Activated CD8-positive, alpha-beta memory T cell treated with anti-CD3 and anti-CD28 coated beads for 24 hours (primary cell): ENCODE measurements around the gene HEATR9.

Experiments used
- DNase-seq: peaks from one replicate; pipeline ENCODE4 v3.0.0-alpha.2; 2020

The HEATR9 gene

GRCh38 chr17:35893751-35894150 lies 25.1 kb upstream of the HEATR9 start:
- DNase-seq: no peak

DNA sequence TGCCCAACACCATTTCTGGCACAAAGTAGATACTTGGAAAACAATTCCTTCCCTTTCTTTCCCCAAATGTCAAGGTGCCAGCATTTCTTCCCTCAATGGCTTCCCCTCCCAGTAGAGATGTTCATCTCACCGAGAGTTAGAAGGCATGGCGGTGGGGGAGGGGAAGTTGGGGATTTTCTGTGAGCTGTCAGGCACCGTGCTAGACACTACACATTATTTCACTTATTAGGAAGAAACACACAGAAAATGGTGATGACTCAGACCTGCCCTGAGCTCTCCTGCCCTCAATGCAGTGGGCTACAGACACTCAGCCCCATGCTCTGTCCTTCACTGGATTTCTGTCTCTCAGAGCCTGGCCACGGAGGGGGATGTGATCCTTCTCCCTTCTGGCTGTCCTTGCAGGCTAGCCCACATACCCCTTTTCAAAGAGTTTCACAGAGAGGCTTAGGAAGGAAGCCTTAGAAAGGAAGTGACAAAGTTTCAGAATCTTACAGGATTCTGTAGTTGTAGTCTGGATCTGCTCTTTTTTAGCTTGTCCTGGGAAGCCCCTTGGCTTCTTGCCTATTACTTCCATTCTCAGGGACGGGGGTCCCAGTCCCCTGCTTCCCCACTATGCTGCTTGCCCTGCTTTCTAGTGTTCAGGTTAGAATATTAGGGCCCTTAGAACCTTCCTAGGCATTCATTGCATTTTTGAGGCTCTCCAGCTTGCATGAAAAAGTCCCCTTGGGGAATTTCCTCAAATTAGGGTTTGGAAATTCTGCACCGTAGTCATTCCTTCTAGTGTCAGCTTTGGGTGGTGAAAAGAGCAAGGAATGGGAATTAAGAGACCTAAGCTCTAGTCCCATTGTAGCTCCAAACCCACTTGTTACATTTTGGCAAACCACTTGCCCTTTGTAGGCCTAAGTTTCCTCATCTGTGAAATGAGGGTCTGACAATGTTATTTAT lies 23.7 kb upstream of the HEATR9 start:
- DNase-seq: peak; percentile 85

- DNase-seq: no peak
Measured at GRCh38 chr17:35891269-35891668, 22.6 kb upstream of the HEATR9 start.

- no peak for DNase-seq
Measured at GRCh38 chr17:35890774-35891155, 22.1 kb upstream of the HEATR9 start.

- DNase-seq: no peak
Measured at GRCh38 chr17:35889818-35890773, 21.4 kb upstream of the HEATR9 start.

DNA sequence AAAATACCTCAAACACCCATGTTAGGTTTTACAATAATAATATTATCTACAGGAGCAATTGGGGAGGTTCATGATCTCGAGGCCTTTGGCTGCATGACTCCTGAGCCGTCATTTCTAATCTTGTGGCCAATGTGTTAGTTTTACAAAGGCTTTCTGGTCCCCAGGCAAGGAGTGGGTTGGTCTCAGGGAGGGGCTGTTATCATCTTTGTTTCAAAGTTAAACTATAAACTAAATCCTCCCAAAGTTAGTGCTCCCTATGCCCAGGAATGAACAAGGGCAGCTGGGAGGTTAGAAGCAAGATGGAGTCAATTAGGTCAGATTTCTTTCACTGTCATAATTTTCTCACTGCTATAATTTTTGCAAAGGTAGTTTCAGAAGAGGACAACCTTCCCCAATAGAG lies 20.6 kb upstream of the HEATR9 start:
- DNase-seq: no peak

GRCh38 chr17:35879773-35880654 lies 11.3 kb upstream of the HEATR9 start, which contains the start of gene CCL5:
TSS of gene CCL5 (minus strand) at chr17:35880360.
- peak; percentile 82 for DNase-seq

DNA sequence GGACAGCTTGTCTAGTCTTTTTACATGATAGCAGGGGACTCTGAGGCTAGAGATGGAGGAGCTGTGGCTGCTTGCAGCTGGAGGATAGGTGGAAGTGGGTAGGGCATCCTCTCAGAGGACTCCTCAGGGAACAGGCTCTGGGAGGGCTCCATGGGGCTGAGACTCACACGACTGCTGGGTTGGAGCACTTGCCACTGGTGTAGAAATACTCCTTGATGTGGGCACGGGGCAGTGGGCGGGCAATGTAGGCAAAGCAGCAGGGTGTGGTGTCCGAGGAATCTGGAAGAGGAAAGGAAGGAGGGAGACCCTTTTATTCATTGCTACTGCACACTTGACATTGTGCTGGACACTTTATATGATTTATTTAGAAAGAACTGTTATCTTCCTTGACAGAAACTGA lies 9.7 kb upstream of the HEATR9 start:
- DNase-seq: no peak

- DNase-seq: no peak
Measured at GRCh38 chr17:35877345-35878029, 8.8 kb upstream of the HEATR9 start.

DNA sequence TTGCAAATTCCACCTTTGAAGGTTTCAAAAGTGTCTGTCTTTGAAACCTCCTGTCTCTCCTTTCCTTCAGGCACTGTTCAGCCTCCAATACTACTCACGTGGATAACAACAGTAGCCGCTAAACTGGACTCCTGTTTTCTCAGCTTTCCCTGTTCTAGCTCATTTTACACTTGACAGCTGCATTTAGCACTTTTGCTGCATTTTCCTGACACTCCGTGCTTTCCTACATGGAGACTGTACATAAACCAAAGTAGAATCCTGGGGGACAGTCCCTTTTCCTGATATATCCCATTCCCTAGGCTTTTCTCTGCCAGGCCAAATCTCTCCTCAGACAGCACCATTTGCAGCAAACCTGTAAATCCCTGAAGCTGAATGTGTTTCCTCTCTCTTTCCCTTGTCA lies 7.8 kb upstream of the HEATR9 start:
- DNase-seq: no peak

GRCh38 chr17:35875800-35876139 lies 7.1 kb upstream of the HEATR9 start:
- no peak for DNase-seq

DNA sequence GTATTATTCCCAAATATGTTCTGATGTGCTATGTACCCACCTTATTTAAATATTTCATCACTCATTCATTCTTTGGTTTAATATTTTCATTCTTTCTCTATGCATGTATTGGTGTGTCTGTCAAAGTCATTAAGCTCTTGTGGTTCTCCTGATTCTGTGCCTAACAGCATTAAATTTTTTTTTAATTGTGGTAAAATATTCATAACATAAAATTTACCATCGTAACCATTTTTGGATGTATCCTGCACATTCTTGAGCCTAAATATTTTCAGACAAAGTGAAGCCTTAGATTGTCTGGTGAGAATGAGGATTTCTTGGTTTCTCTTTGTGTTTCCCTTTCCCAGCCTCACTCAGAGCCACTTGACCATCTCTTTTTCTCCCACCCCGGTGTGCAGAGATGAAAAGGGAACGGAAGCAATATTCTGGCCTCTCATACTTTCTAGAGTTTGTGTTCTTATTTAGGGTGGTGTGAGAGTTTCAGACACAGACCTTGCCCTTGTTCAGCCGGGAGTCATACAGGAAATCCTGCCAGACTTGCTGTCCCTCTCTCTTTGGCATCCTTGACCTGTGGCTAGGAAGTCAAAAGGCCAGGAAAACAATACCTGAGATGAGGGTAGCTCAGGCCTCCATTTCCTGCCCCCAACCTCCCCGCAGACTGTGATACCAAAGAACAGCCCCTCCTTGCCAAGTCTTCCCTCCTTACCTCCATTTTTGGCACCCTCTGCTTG lies 6.5 kb upstream of the HEATR9 start:
- no peak for DNase-seq

DNA sequence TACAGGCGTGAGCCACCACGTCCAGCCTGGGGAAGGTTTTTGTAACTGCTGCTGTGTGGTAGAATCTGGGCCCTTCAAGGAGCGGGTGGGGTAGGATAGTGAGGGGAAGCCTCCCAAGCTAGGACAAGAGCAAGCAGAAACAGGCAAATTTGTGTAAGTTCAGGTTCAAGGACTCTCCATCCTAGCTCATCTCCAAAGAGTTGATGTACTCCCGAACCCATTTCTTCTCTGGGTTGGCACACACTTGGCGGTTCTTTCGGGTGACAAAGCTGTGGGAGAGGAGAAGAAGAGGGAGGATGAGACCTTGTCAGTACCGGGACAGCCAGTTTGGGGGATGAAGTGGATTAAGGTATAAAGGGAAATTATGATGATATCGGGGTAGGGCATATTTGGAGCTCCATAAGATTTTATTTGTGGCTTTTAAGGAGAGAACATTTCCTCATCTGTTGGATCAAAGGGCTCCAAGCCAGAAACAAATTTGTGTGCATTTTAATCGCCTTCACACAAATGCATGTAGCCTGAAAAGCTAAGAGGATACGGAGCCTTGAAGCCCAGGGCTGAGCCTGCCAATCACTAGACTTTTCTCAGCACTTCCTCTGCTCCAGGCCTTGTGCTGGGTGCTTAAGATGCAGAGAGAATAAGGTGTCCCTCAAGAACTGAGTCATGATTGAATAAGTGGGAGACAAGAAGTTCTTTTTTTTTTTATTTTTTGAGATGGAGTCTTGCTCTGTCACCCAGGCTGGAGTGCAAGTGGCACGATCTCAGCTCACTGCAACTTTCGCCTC lies 3.7 kb upstream of the HEATR9 start:
- no peak for DNase-seq

DNA sequence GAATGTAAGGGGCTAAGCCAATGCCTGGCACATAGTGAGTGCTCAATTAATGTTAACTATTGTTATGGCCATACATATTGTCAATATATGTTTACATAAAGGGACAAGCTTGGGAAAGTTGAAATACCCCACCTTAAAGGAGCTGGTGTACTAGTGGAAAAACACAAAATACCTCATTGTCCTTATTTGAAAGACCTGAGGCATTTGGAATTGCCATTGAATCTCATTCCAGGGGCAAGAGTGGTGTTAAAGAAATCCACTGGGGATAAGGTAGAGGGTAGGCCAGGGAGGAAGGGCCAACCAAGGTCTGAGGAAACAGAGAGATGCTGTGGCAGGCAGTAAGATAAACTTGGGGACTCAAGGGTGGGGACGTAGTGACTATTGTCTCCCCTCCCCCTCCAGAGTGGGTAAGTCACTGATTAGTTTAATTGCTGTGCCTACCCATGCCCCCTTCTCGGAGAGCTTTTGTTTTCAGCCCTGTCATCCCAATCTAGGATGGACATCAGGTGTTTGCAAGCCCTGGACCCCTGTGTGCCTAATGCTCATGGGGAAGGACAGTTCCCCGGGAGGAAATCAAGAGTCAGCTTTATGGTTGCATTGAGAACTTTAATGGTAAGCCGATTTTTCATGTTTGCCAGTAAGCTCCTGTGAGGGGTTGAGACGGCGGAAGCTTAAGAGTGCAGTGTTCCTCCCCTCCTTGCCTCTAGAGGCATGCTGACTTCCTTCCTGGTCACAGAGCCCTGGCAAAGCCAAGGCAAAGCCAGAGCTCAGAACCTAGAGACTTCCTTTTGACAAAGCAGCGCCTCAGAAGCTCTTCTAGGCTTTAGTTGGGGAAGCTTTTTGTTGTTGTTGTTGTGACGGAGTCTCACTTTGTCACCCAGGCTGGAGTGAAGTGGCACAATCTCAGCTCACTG lies 2.5 kb upstream of the HEATR9 start:
- DNase-seq: no peak

DNA sequence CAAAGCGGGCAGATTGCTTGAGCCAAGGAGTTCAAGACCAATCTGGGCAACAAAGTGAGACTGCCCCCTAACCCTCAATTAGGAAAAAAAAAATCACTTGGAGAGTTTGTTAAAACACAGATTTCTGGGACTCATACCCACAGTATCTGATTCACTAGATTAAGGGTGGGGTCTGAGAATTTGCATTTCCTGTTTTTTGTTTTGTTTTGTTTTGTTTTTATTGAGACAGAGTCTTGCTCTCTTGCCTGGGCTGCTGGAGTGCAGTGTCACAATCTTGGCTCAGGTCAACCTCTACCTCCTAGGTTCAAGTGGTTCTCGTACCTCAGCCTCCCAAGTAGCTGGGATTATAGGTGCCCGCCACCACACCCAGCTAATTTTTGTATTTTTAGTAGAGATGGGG lies 1.1 kb downstream of the HEATR9 start:
- no peak for DNase-seq

DNA sequence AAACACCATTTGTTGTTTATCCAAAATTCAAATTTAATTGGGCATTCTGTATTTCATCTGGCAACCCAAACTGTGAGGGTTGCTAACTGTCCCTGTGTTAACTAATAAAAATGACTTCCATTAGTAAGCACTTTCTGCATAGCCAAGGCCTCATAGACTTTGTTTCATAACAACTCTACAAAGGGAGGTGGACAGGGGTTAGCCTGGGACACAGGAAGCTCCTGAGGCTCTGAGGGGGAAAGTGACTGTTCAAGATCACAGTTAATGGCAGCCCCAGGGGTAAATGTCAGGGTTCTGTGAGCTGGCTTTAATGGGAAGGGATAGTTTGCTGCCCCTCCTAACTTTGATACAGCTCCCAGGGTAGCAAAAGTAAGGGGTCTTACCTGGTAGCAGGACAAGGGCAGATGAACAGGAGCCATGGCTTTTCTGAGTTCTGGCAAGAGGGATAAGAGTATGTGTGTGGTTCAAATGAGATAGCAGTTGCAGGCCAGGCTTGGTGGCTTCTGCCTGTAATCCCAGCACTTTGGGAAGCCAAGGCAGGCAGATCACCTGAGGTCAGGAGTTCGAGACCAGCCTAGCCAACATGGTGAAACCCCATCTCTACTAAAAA lies 2.2 kb downstream of the HEATR9 start:
- no peak for DNase-seq

- DNase-seq: no peak
Measured at GRCh38 chr17:35865412-35866340, 3.0 kb downstream of the HEATR9 start.

- DNase-seq: no peak
Measured at GRCh38 chr17:35864853-35865252, 3.8 kb downstream of the HEATR9 start.
